ENCODE measurements around the gene AQP5.

AQP5 gene

DNA sequence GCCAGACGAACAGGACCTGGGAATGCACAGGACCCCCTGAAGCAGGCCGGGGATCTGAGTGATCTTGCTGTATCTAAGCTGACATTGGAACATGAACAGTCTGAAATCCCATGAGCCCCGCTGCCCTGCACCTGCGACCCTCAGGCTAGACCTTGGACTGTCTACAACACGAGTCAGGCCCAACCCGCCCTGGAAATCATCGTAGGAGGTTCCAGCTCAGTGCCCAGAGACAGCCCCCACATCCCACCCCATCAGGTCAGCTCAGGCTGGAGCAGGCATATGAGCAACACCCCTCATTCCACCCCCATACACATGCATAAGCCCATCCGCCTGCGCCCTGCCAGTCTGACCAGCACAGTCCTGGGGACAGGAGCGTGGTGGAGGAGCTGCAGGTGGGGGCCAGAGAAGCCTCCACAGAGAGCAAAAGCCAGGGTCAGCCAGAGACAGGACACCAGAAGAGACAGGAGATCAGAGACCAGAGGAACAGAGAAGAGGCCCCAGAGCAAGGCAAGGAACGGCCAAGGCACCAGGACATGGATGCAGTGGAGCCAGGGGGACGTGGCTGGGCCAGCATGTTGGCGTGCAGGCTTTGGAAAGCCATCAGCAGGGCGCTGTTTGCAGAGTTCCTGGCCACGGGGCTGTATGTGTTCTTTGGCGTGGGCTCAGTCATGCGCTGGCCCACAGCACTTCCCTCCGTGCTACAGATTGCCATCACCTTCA is 11.1 kb downstream of the AQP5 start, which contains the start of gene AQP6:
Gene AQP6 (plus strand): TSS at position 307 of the 720 bp plus-strand sequence. CDS start 227 bp downstream, at position 534.
- H3K27me3 ChIP-seq (replicated peaks): peaks cover 12% of the 10 kb centered on the region
- TF ChIP-seq, protein P1, sequence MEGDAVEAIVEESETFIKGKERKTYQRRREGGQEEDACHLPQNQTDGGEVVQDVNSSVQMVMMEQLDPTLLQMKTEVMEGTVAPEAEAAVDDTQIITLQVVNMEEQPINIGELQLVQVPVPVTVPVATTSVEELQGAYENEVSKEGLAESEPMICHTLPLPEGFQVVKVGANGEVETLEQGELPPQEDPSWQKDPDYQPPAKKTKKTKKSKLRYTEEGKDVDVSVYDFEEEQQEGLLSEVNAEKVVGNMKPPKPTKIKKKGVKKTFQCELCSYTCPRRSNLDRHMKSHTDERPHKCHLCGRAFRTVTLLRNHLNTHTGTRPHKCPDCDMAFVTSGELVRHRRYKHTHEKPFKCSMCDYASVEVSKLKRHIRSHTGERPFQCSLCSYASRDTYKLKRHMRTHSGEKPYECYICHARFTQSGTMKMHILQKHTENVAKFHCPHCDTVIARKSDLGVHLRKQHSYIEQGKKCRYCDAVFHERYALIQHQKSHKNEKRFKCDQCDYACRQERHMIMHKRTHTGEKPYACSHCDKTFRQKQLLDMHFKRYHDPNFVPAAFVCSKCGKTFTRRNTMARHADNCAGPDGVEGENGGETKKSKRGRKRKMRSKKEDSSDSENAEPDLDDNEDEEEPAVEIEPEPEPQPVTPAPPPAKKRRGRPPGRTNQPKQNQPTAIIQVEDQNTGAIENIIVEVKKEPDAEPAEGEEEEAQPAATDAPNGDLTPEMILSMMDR (IDR thresholded peaks at IDR 0.05; ENCODE audit: low read depth, low read length, missing control alignments): no peak
- H3K36me3 ChIP-seq (replicated peaks): no peaks in the 10 kb centered on the region
- H3K27ac ChIP-seq: no peak within 1 kb of the TSS
- DNase-seq: no peak
- no peak within 1 kb of the TSS for H3K4me3 ChIP-seq (ENCODE audit: low read depth, low read length)
- in situ Hi-C loops (cut with HindIII; ENCODE audit: low pct_ligation_motif_present, low sequenced_read_pairs): loop anchor here (25.0 kb wide), 1 partner anchor 214 kb away; no protein-coding TSS in a partner anchor

DNA sequence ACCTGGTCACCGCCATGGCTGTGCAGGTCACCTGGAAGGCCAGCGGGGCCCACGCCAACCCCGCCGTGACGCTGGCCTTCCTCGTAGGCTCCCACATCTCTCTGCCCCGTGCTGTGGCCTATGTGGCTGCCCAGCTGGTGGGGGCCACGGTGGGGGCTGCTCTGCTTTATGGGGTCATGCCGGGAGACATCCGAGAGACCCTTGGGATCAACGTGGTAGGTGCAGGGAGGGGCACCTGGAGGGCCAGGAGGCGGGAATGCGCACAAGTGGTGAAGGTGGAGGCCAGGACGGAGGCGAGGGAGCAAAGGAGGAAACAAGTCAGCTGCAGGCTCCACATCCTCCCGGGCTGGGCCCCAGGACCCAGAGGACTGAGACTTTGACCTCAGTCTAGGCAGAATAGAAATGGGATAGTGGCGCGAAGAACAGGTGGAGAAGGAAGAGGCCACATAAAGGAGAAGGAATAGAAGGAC is 11.7 kb downstream of the AQP5 start:
- H3K36me3 ChIP-seq (replicated peaks): no peaks in the 10 kb centered on the region
- no peak overlapping the region for H3K27ac ChIP-seq
- TF ChIP-seq, protein P1 (IDR thresholded peaks at IDR 0.05; ENCODE audit: low read depth, low read length, missing control alignments): no peak
- no peak for DNase-seq
- no peak overlapping the region for H3K4me3 ChIP-seq (ENCODE audit: low read depth, low read length)
- in situ Hi-C loops (cut with HindIII; ENCODE audit: low pct_ligation_motif_present, low sequenced_read_pairs): loop anchor here (25.0 kb wide), 1 partner anchor 214 kb away; no protein-coding TSS in a partner anchor
- H3K27me3 ChIP-seq (replicated peaks): peaks cover 12% of the 10 kb centered on the region

DNA sequence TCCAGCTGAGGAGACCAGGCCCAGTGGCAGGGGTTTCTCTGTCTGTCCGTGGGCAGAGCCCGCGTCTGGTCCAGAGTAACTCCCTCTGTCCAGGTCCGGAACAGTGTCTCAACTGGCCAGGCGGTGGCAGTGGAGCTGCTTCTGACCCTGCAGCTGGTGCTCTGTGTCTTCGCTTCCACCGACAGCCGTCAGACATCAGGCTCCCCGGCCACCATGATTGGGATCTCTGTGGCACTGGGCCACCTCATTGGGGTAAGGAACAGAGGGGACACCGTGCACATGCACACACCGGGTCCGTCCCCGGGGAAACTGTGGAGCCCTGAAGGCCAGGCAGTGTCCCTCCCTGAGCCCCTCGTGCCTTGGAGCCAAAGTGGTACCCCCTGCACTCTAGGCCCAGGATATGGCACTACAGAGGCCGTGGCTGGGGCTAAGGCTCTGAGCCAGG is 12.6 kb downstream of the AQP5 start:
- peak; percentile 54 for DNase-seq
- Histone ChIP-seq H3K36me3 (replicated peaks) (no peaks in the 10 kb centered on the region), H3K4me3 (ENCODE audit: low read depth, low read length) (no peak overlapping the region), H3K27me3 (replicated peaks) (peaks cover 10% of the 10 kb centered on the region), H3K27ac (no peak overlapping the region)
- TF ChIP-seq, protein P1 (IDR thresholded peaks at IDR 0.05; ENCODE audit: low read depth, low read length, missing control alignments): peak; percentile 82
- in situ Hi-C loops (cut with HindIII; ENCODE audit: low pct_ligation_motif_present, low sequenced_read_pairs): loop anchor here (25.0 kb wide), 1 partner anchor 213 kb away; no protein-coding TSS in a partner anchor

DNA sequence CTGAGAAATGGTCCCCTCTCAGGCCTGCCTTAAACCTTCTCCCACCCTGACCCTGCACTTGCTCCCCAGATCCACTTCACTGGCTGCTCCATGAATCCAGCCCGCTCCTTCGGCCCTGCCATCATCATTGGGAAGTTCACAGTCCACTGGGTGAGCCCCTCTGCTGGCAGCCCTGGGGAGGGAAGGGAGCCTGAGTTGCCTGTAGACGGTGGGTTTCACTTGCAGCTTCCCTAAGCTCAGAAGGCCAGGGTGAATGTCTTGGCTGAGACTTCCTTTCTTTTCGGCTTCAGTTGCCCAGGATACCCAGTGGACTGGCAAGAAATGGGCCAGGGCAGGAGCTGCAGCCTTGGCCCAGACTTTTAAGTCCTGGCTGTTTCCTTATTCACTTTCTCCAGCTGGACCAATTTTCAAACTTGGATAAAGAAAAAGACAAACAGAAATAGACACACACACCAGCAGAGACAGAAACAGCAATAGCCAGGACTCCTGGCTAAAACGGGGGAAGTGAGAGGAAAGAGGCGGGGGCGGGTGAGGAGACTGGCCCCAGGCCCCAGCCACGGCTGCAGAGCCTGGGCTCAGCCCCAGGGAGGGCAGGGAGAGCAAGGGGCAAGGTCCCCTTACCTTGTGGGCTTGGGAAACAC is 13.1 kb downstream of the AQP5 start:
- Histone ChIP-seq H3K36me3 (replicated peaks) (no peaks in the 10 kb centered on the region), H3K27me3 (replicated peaks) (peaks cover 7% of the 10 kb centered on the region), H3K4me3 (ENCODE audit: low read depth, low read length) (no peak overlapping the region), H3K27ac (no peak overlapping the region)
- DNase-seq: no peak
- TF ChIP-seq, protein P1 (IDR thresholded peaks at IDR 0.05; ENCODE audit: low read depth, low read length, missing control alignments): no peak
- in situ Hi-C loops (cut with HindIII; ENCODE audit: low pct_ligation_motif_present, low sequenced_read_pairs): loop anchor here (25.0 kb wide), 1 partner anchor 213 kb away; no protein-coding TSS in a partner anchor

DNA sequence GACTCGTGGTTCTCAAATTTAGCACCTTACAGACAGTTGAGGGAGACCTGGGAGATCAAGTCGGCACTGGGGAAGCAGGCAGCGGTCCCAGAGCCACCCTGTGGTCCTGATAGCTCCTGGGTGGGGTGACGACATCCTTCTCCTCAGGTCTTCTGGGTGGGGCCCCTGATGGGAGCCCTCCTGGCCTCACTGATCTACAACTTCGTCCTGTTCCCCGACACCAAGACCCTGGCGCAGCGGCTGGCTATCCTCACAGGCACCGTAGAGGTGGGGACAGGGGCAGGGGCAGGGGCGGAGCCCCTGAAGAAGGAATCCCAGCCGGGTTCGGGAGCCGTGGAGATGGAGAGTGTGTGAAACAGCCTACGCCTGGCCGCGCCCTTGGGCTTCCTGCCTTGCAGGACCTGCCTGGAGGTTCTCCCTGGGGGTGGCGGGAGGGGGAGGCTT is 13.7 kb downstream of the AQP5 start:
- in situ Hi-C loops (cut with HindIII; ENCODE audit: low pct_ligation_motif_present, low sequenced_read_pairs): no loop called here
- TF ChIP-seq, protein P1 (IDR thresholded peaks at IDR 0.05; ENCODE audit: low read depth, low read length, missing control alignments): no peak
- no peak overlapping the region for H3K27ac ChIP-seq

More for the DNA sequence above, 13.7 kb downstream of the AQP5 start:
- no peaks in the 10 kb centered on the region for H3K36me3 ChIP-seq (replicated peaks)
- H3K4me3 ChIP-seq (ENCODE audit: low read depth, low read length): no peak overlapping the region
- peaks cover 5% of the 10 kb centered on the region for H3K27me3 ChIP-seq (replicated peaks)
- DNase-seq: no peak
